Measurements from ENCODE around the gene ZNF490. TPM values are rescaled to one million over a fixed set of nuclear protein-coding genes. Genes with fewer than 3 reads are reported as not detected.

Gene ZNF490
- total RNA-seq, 2 experiments from 2014 or later: 16.2 to 16.5 TPM

GRCh38 chr19:12611361-12611699, 717 bp upstream of the ZNF490 start:
- H3K27me3 Mint-ChIP-seq (ENCODE audit: low read depth): no peaks in the 10 kb centered on the region
- no peak for ATAC-seq
- POLR2A ChIA-PET: interaction anchor here (0.6 to 2.0 kb wide), 4 partner anchors 29 to 624 kb away, joined by 3 to 7 read pairs (median 4); partner anchors contain the start of gene ZNF563
- no peaks in the 10 kb centered on the region for H3K9me3 Mint-ChIP-seq (ENCODE audit: insufficient read depth)
- no peak for DNase-seq
- H3K4me3 Mint-ChIP-seq: peak overlapping the region; percentile 100
- peak overlapping the region; percentile 99 for H3K27ac Mint-ChIP-seq
- H3K36me3 Mint-ChIP-seq (ENCODE audit: low read depth): peaks cover 47% of the 10 kb centered on the region
- peaks cover 40% of the 10 kb centered on the region for H3K4me1 Mint-ChIP-seq (ENCODE audit: low read depth)
- CTCF ChIA-PET: interaction anchor here (0.6 to 1.5 kb wide), 5 partner anchors 29 to 314 kb away, joined by 3 to 8 read pairs (median 4); partner anchors contain the start of gene RTBDN

DNA sequence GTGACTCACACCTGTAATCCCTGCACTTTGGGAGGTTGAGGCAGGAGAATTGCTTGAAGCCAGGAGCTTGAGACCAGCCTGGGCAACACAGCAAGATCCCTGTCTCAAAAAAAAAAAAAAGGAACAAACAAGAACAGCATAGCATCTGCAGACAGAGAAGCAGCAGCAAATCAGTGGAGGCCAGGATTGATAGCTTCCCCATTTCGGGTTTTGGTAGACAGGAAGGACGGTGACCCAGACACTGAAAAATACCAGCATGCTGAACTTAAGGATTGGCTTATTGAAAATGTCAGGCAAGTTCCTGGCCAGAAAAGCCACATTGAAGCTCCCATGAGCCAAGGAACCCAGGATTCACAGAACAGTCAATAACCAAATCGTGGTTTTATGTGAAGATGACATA, 3.0 kb downstream of the ZNF490 start:
- Mint-ChIP-seq H3K27ac (no peak overlapping the region), H3K4me1 (ENCODE audit: low read depth) (peaks cover 33% of the 10 kb centered on the region), H3K4me3 (no peak overlapping the region), H3K27me3 (ENCODE audit: low read depth) (no peaks in the 10 kb centered on the region), H3K36me3 (ENCODE audit: low read depth) (peaks cover 38% of the 10 kb centered on the region), H3K9me3 (ENCODE audit: insufficient read depth) (no peaks in the 10 kb centered on the region)
- ChIA-PET CTCF (interaction anchor here (0.9 kb wide), 1 partner anchor 43 kb away, joined by 3 read pairs; no protein-coding TSS in a partner anchor), POLR2A (no interaction called here)
- DNase-seq (no peak), ATAC-seq (no peak)

DNA sequence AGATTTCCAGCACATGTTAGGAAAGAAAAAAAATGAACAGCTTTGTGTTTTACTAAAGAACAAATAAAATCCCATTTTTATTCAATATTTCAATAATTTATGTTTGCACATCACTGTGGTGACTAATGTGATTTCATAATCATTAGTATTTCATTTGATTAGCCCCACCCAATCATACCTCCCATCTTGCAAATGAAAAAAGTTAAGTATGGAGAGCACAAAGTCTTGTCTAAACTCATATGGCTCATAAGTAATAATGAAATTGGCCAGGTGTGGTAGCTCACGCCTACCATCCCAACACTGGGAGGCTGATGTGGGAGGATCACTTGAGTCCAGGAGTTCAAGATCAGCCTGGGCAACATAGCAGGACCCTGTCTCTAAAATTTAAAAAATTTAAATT, 3.8 kb downstream of the ZNF490 start:
- Mint-ChIP-seq H3K36me3 (ENCODE audit: low read depth) (peaks cover 44% of the 10 kb centered on the region), H3K9me3 (ENCODE audit: insufficient read depth) (no peaks in the 10 kb centered on the region), H3K27ac (no peak overlapping the region), H3K4me3 (no peak overlapping the region), H3K4me1 (ENCODE audit: low read depth) (peaks cover 30% of the 10 kb centered on the region), H3K27me3 (ENCODE audit: low read depth) (no peaks in the 10 kb centered on the region)
- POLR2A ChIA-PET: no interaction called here
- ATAC-seq (no peak), DNase-seq (no peak)
- CTCF ChIA-PET: no interaction called here

- H3K36me3 Mint-ChIP-seq (ENCODE audit: low read depth): peaks cover 47% of the 10 kb centered on the region
- peak overlapping the region; percentile 25 for H3K27ac Mint-ChIP-seq
- H3K4me1 Mint-ChIP-seq (ENCODE audit: low read depth): peaks cover 19% of the 10 kb centered on the region
- peak; percentile 91 for ATAC-seq
- no peak overlapping the region for H3K4me3 Mint-ChIP-seq
- no peaks in the 10 kb centered on the region for H3K9me3 Mint-ChIP-seq (ENCODE audit: insufficient read depth)
- no peaks in the 10 kb centered on the region for H3K27me3 Mint-ChIP-seq (ENCODE audit: low read depth)
- peak; percentile 78 for DNase-seq
- ChIA-PET POLR2A (interaction anchor here (0.6 to 1.0 kb wide), 2 partner anchors 10 to 63 kb away, joined by 3 read pairs; partner anchors contain the start of genes MAN2B1 and WDR83), CTCF (interaction anchor here (0.9 to 2.1 kb wide), 5 partner anchors 10 to 73 kb away, joined by 3 to 9 read pairs (median 4); no protein-coding TSS in a partner anchor)
These were observed 6.9 kb downstream of the ZNF490 start for GRCh38 chr19:12603714-12604113.

DNA sequence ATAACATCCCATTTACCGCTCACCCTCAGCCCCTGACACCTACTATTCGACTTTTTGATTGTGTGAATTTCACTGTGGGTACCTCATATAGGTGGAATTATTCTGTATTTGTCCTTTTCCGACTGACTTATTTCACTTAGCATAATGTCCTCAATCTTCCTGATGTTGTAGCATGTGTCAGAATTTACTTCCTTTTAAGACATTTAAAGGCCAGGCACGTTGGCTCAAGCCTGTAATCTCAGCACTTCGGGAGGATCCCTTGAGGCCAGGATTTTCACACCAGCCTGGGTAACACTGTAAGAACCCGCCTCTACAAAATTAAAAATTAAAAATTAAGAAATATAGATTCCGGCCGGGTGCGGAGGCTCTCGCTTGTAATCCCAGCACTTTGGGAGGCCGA, 13.0 kb downstream of the ZNF490 start:
- peaks cover 35% of the 10 kb centered on the region for H3K36me3 Mint-ChIP-seq (ENCODE audit: low read depth)
- H3K4me1 Mint-ChIP-seq (ENCODE audit: low read depth): no peaks in the 10 kb centered on the region
- no peak overlapping the region for H3K4me3 Mint-ChIP-seq
- ChIA-PET POLR2A (no interaction called here), CTCF (no interaction called here)
- no peaks in the 10 kb centered on the region for H3K9me3 Mint-ChIP-seq (ENCODE audit: insufficient read depth)
- H3K27ac Mint-ChIP-seq: no peak overlapping the region
- ATAC-seq (no peak), DNase-seq (no peak)
- no peaks in the 10 kb centered on the region for H3K27me3 Mint-ChIP-seq (ENCODE audit: low read depth)

DNA sequence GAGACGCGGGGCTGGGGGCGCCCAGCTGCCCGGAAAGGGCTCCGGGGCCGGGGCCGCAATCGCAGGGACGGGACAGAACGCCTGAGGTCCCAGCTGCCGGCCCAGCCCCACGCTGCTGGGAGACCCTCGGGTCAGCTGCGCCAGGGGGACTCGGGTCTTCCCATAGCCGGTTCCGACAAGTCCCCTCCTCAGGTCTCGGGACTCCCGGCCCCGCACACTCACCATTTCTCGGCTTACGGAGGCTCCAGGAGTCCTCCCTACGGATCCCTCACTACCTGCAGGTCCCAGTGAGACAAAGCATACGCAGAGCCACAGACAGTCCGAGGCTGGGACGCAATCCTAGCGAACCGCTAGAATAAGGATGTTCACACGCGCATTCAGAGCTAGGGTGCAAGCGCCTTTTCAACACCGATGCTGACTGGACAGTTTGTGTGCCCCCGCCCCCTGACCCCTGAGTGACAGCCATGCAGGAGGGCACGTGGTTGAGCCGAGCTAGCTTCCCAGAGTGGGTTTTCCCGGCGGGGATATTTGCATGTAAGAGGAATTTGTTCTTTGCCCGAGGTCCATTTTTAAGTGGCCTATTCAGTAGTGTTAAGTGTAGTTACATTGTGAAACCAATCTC, 13.6 kb downstream of the ZNF490 start:
- Mint-ChIP-seq H3K4me1 (ENCODE audit: low read depth) (no peaks in the 10 kb centered on the region), H3K36me3 (ENCODE audit: low read depth) (peaks cover 29% of the 10 kb centered on the region), H3K9me3 (ENCODE audit: insufficient read depth) (no peaks in the 10 kb centered on the region), H3K27me3 (ENCODE audit: low read depth) (no peaks in the 10 kb centered on the region), H3K4me3 (no peak overlapping the region), H3K27ac (no peak overlapping the region)
- CTCF ChIA-PET: no interaction called here
- ATAC-seq: no peak
- POLR2A ChIA-PET: no interaction called here
- no peak for DNase-seq

DNA sequence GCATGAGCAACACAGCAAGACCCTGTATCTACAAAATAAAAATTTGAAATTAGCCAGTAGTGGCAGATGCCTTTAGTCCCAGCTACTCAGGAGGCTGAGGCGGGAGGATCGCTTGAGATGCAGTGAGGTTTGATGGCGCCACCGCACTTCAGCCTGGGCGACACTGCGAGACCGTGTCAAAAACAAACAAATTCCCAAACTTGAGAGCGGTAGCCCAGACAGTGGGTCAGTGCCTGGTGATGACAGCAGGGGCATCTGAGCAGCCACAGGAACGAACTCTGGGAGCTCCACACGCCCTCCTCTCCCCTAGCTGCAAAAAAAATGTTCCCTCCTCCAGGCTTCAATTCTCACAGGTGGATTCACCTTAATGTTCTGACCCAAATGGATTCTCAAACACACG, 14.1 kb downstream of the ZNF490 start:
- Mint-ChIP-seq H3K36me3 (ENCODE audit: low read depth) (peaks cover 28% of the 10 kb centered on the region), H3K4me3 (no peak overlapping the region), H3K4me1 (ENCODE audit: low read depth) (no peaks in the 10 kb centered on the region), H3K27ac (no peak overlapping the region), H3K9me3 (ENCODE audit: insufficient read depth) (no peaks in the 10 kb centered on the region), H3K27me3 (ENCODE audit: low read depth) (no peaks in the 10 kb centered on the region)
- POLR2A ChIA-PET: interaction anchor here (0.6 kb wide), 1 partner anchor 34 kb away, joined by 3 read pairs; no protein-coding TSS in a partner anchor
- ATAC-seq (no peak), DNase-seq (no peak)
- CTCF ChIA-PET: no interaction called here

- Mint-ChIP-seq H3K27me3 (ENCODE audit: low read depth) (no peaks in the 10 kb centered on the region), H3K4me3 (no peak overlapping the region), H3K36me3 (ENCODE audit: low read depth) (peaks cover 62% of the 10 kb centered on the region), H3K27ac (no peak overlapping the region), H3K9me3 (ENCODE audit: insufficient read depth) (peaks cover 25% of the 10 kb centered on the region), H3K4me1 (ENCODE audit: low read depth) (no peaks in the 10 kb centered on the region)
- ChIA-PET POLR2A (no interaction called here), CTCF (no interaction called here)
- DNase-seq (no peak), ATAC-seq (no peak)
These were observed 29.5 kb downstream of the ZNF490 start for GRCh38 chr19:12581100-12581499.

DNA sequence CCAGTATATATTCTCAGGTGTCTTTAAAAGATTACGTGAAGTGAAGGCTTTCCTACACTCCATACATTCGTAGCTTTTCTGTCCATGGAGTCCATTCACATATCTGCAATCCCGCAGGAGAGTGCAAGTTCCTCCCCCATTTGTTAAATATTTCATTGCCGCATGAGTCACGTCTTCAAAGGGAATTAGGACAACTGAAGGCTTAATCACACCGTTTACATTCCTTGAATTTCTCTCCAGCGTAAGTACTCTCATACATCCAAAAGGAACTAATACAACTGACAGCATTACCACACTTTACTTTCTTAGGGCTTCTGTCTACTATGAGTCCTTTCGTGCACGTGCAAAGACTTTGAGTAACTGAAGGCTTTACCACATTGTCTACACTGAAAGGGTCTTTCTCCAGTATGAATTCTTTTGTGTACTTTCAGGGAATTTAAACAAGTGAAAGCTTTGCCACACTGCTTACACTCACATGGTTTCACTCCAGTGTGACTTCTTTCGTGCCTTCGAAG, 30.4 kb downstream of the ZNF490 start:
- H3K4me1 Mint-ChIP-seq (ENCODE audit: low read depth): no peaks in the 10 kb centered on the region
- CTCF ChIA-PET: no interaction called here
- ATAC-seq (no peak), DNase-seq (no peak)
- H3K36me3 Mint-ChIP-seq (ENCODE audit: low read depth): peaks cover 66% of the 10 kb centered on the region
- no peak overlapping the region for H3K4me3 Mint-ChIP-seq
- no peaks in the 10 kb centered on the region for H3K27me3 Mint-ChIP-seq (ENCODE audit: low read depth)
- peaks cover 25% of the 10 kb centered on the region for H3K9me3 Mint-ChIP-seq (ENCODE audit: insufficient read depth)
- POLR2A ChIA-PET: no interaction called here
- H3K27ac Mint-ChIP-seq: no peak overlapping the region

GRCh38 chr19:12578641-12579040, 32.0 kb downstream of the ZNF490 start:
- Mint-ChIP-seq H3K36me3 (ENCODE audit: low read depth) (peaks cover 69% of the 10 kb centered on the region), H3K4me1 (ENCODE audit: low read depth) (peaks cover 11% of the 10 kb centered on the region), H3K27ac (no peak overlapping the region), H3K4me3 (no peak overlapping the region), H3K27me3 (ENCODE audit: low read depth) (no peaks in the 10 kb centered on the region), H3K9me3 (ENCODE audit: insufficient read depth) (peaks cover 25% of the 10 kb centered on the region)
- CTCF ChIA-PET: no interaction called here
- DNase-seq: no peak
- POLR2A ChIA-PET: no interaction called here
- ATAC-seq: no peak

- ChIA-PET CTCF (no interaction called here), POLR2A (no interaction called here)
- H3K9me3 Mint-ChIP-seq (ENCODE audit: insufficient read depth): no peaks in the 10 kb centered on the region
- no peak for DNase-seq
- H3K27me3 Mint-ChIP-seq (ENCODE audit: low read depth): no peaks in the 10 kb centered on the region
- ATAC-seq: no peak
- H3K27ac Mint-ChIP-seq: no peak overlapping the region
- H3K36me3 Mint-ChIP-seq (ENCODE audit: low read depth): peaks cover 26% of the 10 kb centered on the region
- H3K4me1 Mint-ChIP-seq (ENCODE audit: low read depth): peaks cover 11% of the 10 kb centered on the region
- H3K4me3 Mint-ChIP-seq: no peak overlapping the region
These were observed 36.6 kb downstream of the ZNF490 start for GRCh38 chr19:12574036-12574435.

DNA sequence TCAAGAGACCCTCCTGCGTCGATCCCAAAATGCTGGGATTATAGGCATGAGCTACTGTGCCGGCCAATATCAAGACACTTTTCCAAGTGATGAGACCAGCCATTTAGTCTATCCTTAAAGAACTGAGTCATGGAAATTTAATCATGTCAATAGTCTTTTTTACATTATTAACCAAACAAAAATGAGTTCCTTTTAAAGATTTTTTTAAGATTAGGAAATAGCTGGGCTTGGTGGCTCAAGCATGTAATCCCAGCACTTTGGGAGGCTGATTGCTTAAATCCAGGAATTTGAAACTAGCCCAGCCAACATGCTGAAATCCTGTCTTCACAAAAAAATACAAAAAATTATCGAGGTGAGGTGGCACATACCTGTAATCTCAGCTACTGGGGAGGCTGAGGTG, 42.7 kb downstream of the ZNF490 start:
- Mint-ChIP-seq H3K4me3 (no peak overlapping the region), H3K36me3 (ENCODE audit: low read depth) (no peaks in the 10 kb centered on the region), H3K27me3 (ENCODE audit: low read depth) (no peaks in the 10 kb centered on the region), H3K27ac (no peak overlapping the region), H3K9me3 (ENCODE audit: insufficient read depth) (no peaks in the 10 kb centered on the region), H3K4me1 (ENCODE audit: low read depth) (peaks cover 7% of the 10 kb centered on the region)
- ATAC-seq (no peak), DNase-seq (no peak)
- ChIA-PET POLR2A (interaction anchor here (1.2 kb wide), 1 partner anchor 101 kb away, joined by 4 read pairs; a partner anchor contains a TSS), CTCF (interaction anchor here (1.4 kb wide), 1 partner anchor 104 kb away, joined by 4 read pairs; no protein-coding TSS in a partner anchor)
